ENCODE data around the gene TAS2R16. TPM values are rescaled to one million over a fixed set of nuclear protein-coding genes. Genes with fewer than 3 reads are reported as not detected.

TAS2R16 gene
- total and polyA plus RNA-seq, 2 of the 13 experiments (the other 11 are each of a cell fraction or from before 2014, with no cell fraction given): not detected

DNA sequence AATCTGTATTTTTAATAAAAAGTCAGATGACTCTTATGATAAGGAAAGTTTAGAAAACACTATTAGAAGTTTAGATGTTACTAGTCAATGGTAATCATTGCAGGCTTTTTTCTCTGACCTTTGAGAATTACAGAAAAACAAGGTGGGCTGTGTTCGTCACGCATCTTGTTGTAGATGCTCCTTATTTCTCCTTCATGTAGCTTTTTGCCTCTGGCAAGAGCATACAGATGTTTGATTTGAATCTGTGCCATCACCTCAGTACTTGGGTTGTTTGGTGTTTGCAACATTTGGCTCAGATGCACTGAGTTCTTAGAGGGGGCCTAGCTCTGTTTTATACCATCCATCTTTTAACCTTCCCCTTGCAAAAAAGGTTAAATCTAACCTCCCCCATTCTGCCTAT, 11.5 kb downstream of the TAS2R16 start (continued):
- TF ChIP-seq, protein P1, sequence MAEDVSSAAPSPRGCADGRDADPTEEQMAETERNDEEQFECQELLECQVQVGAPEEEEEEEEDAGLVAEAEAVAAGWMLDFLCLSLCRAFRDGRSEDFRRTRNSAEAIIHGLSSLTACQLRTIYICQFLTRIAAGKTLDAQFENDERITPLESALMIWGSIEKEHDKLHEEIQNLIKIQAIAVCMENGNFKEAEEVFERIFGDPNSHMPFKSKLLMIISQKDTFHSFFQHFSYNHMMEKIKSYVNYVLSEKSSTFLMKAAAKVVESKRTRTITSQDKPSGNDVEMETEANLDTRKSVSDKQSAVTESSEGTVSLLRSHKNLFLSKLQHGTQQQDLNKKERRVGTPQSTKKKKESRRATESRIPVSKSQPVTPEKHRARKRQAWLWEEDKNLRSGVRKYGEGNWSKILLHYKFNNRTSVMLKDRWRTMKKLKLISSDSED (CRISPR knock-in tag; IDR thresholded peaks at IDR 0.05): no peak
- TF ChIP-seq HMG20B (CRISPR knock-in tag; conservative IDR thresholded peaks at IDR 0.05): no peak
- no peak for TF ChIP-seq ATM (IDR thresholded peaks at IDR 0.05; ENCODE audit: borderline replicate concordance)
- no peak for TF ChIP-seq GLI4 (CRISPR knock-in tag; IDR thresholded peaks at IDR 0.05; ENCODE audit: borderline replicate concordance)
- no peak for TF ChIP-seq KLF15 (CRISPR knock-in tag; IDR thresholded peaks at IDR 0.05; ENCODE audit: borderline replicate concordance)

GRCh38 chr7:122983261-122983660, 12.2 kb downstream of the TAS2R16 start:
- TF ChIP-seq ZNF260 (CRISPR knock-in tag; IDR thresholded peaks at IDR 0.05; ENCODE audit: borderline replicate concordance, low read depth) (no peak), RFX5 (IDR thresholded peaks at IDR 0.05; ENCODE audit: low read depth, low read length) (no peak), EEA1 (CRISPR knock-in tag; IDR thresholded peaks at IDR 0.05; ENCODE audit: borderline replicate concordance) (no peak), MAFG (CRISPR knock-in tag; IDR thresholded peaks at IDR 0.05) (no peak), ZNF775 (CRISPR knock-in tag; IDR thresholded peaks at IDR 0.05; ENCODE audit: borderline replicate concordance) (no peak), ZNF264 (CRISPR knock-in tag; IDR thresholded peaks at IDR 0.05) (no peak), FOXP4 (CRISPR knock-in tag; IDR thresholded peaks at IDR 0.05) (no peak), PTBP1 (IDR thresholded peaks at IDR 0.05; ENCODE audit: low read depth, low read length, poor library complexity, severe bottlenecking) (no peak), TGIF2 (CRISPR knock-in tag; IDR thresholded peaks at IDR 0.05) (no peak), MAFF (IDR thresholded peaks at IDR 0.05; ENCODE audit: low read depth, low read length) (no peak), ZBTB25 (CRISPR knock-in tag; IDR thresholded peaks at IDR 0.05) (no peak), ISL2 (CRISPR knock-in tag; IDR thresholded peaks at IDR 0.05) (no peak)
- Histone ChIP-seq H3K4me1 (ENCODE audit: insufficient read depth, low read length) (no peaks in the 10 kb centered on the region), H3K4me3 (replicated peaks in 1 of 3; ENCODE audit: insufficient read depth in 1 of 3, low read depth in 2 of 3, low read length in 3 of 3) (no peak overlapping the region), H3K27ac (ENCODE audit: extremely low read length, insufficient read depth, low read length) (no peak overlapping the region), H3K4me2 (ENCODE audit: low read depth, low read length) (no peak overlapping the region), H2AFZ (ENCODE audit: low read length) (no peak overlapping the region), H3K79me2 (ENCODE audit: insufficient read depth, low read length) (no peaks in the 10 kb centered on the region), H3K9me3 (ENCODE audit: low read length) (no peaks in the 10 kb centered on the region), H4K20me1 (ENCODE audit: insufficient read depth, low read length) (no peaks in the 10 kb centered on the region), H3K27me3 (ENCODE audit: control insufficient read depth in 1 of 2, insufficient read depth in 2 of 2, low read length in 2 of 2) (no peaks in the 10 kb centered on the region), H3K9ac (ENCODE audit: insufficient read depth, low read depth, low read length) (no peak overlapping the region), H3K36me3 (replicated peaks in 1 of 2; ENCODE audit: control insufficient read depth in 1 of 2, insufficient read depth in 2 of 2, low read length in 2 of 2) (no peaks in the 10 kb centered on the region)
- intact Hi-C loops (cut with micrococcal nuclease; ENCODE audit: unreplicated experiment): no loop called here
- CTCF ChIA-PET (ENCODE audit: low intra/inter-chr PET ratio, low total read pairs): no interaction called here
- no TSS peak for BruUV-seq (replicated peaks)
- FAIRE-seq: no peak
- 0% methylated on average over 1 of the region's 1 CpG for WGBS (ENCODE audit: low lambda C conversion rate)
- POLR2A ChIA-PET: no interaction called here
- DNase-seq (ENCODE audit: low spot score): no peak
- no peak for ATAC-seq
- in situ Hi-C loops (cut with HindIII; ENCODE audit: extremely low pct_ligation_motif_present, low pct_unique_long_range_greater_than_20kb): no loop called here

Data from HepG2 (cell line).